Breast epithelium (tissue), 4 donors: ENCODE measurements around the gene PEMT. TPM values are rescaled to one million over a fixed set of nuclear protein-coding genes. Genes with fewer than 3 reads are reported as not detected.
A peak's percentile ranks its signal among the peaks of the same experiment; 100 is the strongest.

ENCODE experiments used
- DNase-seq, 2 donors: peaks; one replicate each; pipeline ENCODE4 v3.0.0-alpha.2; 2019; ENCODE audit warnings: low spot score in 2 of 2
- H3K27ac ChIP-seq, 2 donors: fragments of 200-600 bp; sonication (generic) in 1 of 2; one replicate each; pipeline ENCODE4 v1.5.1; 2016 to 2019; ENCODE audit warnings: mild to moderate bottlenecking in 1 of 2
- H3K27me3 ChIP-seq, 2 donors: fragments of 200-600 bp; sonication (generic) in 1 of 2; one replicate each; pipeline versions ENCODE4 v1.5.1 to v1.6.0; 2017 to 2019; ENCODE audit warnings: control low read depth in 1 of 2, mild to moderate bottlenecking in 1 of 2
- H3K36me3 ChIP-seq: fragments of 200-600 bp; one replicate; pipeline ENCODE4 v1.5.1; 2019
- H3K4me1 ChIP-seq, 2 donors: fragments of 200-600 bp; sonication (generic); one replicate each; pipeline ENCODE4 v1.5.1; 2016 to 2019; ENCODE audit warnings: control low read depth in 1 of 2
- H3K4me3 ChIP-seq, 3 donors: fragments of 200-600 bp; sonication (generic); 1 replicate in 2 of 3; 2 replicates in 1 of 3; pipeline ENCODE4 v1.5.1; 2016 to 2019; ENCODE audit warnings: mild to moderate bottlenecking in 3 of 3, moderate library complexity in 2 of 3
- H3K9me3 ChIP-seq, 2 donors: fragments of 200-600 bp; sonication (generic) in 1 of 2; one replicate each; pipeline ENCODE4 v1.5.1; 2016 to 2019; ENCODE audit warnings: control low read depth in 1 of 2
- POLR2A ChIP-seq: fragments of 450-650 bp; IDR thresholded peaks from one replicate; pipeline ENCODE4 v1.6.1; 2016; ENCODE audit warnings: antibody characterized with exemption, mild to moderate bottlenecking, moderate library complexity
- POLR2AphosphoS5 ChIP-seq, 3 donors: sonication (generic); formaldehyde crosslinking; IDR thresholded peaks; one replicate each; pipeline ENCODE4 v1.6.1; 2017; ENCODE audit warnings: antibody characterized with exemption in 3 of 3
- intact Hi-C: fragments of 100-400 bp; cut with DNase I; formaldehyde crosslinking; loops from one replicate; pipeline ENCODE4 v1.15.1; 2023; ENCODE audit warnings: low total_unique reads
- total RNA-seq, 3 donors: library from RNA; depleted of rRNA; stranded (reverse); fragments of >200 nt; gene quantifications; one replicate each; pipeline ENCODE4 v1.1.0, GENCODE V29; 2016
- TF ChIP-seq, protein P1 (sequence below), 3 donors: fragments of 450-650 bp; IDR thresholded peaks; one replicate each; pipeline ENCODE4 v1.5.1; 2016 to 2017; ENCODE audit warnings: antibody characterized with exemption in 3 of 3, mild to moderate bottlenecking in 3 of 3, moderate library complexity in 3 of 3

PEMT gene
- total RNA-seq, 3 donors from 2014 or later: 37.3 to 151 (median 52.4) TPM

DNA sequence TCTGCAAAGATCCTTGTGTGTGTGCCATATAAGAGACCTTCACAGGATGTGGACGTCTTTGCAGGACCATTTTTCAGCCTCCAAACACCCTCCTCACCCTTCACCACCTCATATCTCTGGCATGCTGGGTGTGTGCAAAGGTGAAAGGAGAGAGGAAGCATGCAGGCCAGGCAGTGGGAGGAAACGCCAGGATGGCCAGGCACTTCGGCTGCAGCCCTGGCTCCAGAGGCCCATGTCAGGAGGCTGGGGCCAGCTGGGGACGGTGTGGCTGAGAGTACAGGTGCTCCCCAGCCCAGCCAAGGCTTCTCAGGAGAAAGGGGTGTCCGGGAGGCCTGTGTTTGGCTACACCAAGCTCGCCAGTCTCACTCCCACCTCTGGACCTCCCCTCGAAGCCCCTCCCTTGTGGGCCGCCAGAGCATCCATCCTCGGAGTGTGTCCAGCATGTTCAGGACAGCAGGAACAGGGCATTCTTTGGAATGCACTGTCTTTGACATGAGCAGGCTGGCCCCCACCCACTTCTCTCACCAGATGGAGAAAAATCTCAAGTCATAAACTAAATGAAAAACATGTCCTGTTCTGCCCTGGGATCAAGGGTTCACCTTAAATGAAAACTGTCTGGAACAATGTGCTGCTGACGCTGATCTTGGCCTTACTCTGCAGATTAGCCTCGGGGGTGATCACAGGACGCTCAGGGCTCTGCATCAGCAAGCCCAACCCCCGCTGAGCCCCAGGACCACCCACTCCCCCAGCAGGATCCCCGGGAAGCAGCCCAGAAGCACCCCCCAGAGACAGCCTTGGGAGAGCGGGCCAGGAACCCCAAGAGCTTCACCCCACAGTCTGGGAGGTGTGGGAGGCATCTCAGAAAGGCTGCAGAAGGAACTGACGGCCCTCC, 15.9 kb downstream of the PEMT start:
- Histone ChIP-seq H3K9me3 (no peaks in the 10 kb centered on the region), H3K4me3 (peak overlapping the region in 1 of 3 donors; percentile 28), H3K27me3 (no peaks in the 10 kb centered on the region), H3K36me3 (no peaks in the 10 kb centered on the region), H3K4me1 (no peaks in the 10 kb centered on the region), H3K27ac (peak overlapping the region; percentile 50 to 82)
- intact Hi-C loops: no loop called here
- no peak for DNase-seq
- TF ChIP-seq POLR2AphosphoS5 (IDR thresholded peaks at IDR 0.05) (peak in 2 of 3 donors; percentile 50 to 63), POLR2A (no peak)

DNA sequence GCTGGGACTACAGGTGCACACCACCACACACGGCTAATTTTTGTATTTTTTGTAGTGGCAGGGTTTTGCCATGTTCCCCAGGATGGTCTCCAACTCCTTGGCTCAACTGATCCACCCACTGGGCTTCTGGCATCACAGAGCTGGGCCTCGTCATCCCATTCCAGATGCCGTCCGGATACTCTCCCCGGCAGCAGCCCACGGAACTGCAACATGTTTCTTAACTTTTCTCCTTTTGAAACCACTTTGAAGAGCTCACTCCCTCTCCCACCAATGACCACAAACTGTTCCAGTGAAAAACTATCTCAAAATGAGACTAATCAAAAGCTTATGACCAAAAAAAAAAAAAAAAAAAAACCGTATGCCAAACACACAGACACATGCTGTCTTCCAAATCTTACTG, 17.6 kb downstream of the PEMT start:
- Histone ChIP-seq H3K36me3 (no peaks in the 10 kb centered on the region), H3K4me3 (no peak overlapping the region), H3K4me1 (no peaks in the 10 kb centered on the region), H3K9me3 (no peaks in the 10 kb centered on the region), H3K27ac (peak overlapping the region in 1 of 2 donors; percentile 75), H3K27me3 (no peaks in the 10 kb centered on the region)
- no peak for DNase-seq
- intact Hi-C loops: no loop called here
- TF ChIP-seq, protein P1, sequence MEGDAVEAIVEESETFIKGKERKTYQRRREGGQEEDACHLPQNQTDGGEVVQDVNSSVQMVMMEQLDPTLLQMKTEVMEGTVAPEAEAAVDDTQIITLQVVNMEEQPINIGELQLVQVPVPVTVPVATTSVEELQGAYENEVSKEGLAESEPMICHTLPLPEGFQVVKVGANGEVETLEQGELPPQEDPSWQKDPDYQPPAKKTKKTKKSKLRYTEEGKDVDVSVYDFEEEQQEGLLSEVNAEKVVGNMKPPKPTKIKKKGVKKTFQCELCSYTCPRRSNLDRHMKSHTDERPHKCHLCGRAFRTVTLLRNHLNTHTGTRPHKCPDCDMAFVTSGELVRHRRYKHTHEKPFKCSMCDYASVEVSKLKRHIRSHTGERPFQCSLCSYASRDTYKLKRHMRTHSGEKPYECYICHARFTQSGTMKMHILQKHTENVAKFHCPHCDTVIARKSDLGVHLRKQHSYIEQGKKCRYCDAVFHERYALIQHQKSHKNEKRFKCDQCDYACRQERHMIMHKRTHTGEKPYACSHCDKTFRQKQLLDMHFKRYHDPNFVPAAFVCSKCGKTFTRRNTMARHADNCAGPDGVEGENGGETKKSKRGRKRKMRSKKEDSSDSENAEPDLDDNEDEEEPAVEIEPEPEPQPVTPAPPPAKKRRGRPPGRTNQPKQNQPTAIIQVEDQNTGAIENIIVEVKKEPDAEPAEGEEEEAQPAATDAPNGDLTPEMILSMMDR (IDR thresholded peaks at IDR 0.05): no peak
- TF ChIP-seq POLR2A (no peak), POLR2AphosphoS5 (IDR thresholded peaks at IDR 0.05) (no peak)

DNA sequence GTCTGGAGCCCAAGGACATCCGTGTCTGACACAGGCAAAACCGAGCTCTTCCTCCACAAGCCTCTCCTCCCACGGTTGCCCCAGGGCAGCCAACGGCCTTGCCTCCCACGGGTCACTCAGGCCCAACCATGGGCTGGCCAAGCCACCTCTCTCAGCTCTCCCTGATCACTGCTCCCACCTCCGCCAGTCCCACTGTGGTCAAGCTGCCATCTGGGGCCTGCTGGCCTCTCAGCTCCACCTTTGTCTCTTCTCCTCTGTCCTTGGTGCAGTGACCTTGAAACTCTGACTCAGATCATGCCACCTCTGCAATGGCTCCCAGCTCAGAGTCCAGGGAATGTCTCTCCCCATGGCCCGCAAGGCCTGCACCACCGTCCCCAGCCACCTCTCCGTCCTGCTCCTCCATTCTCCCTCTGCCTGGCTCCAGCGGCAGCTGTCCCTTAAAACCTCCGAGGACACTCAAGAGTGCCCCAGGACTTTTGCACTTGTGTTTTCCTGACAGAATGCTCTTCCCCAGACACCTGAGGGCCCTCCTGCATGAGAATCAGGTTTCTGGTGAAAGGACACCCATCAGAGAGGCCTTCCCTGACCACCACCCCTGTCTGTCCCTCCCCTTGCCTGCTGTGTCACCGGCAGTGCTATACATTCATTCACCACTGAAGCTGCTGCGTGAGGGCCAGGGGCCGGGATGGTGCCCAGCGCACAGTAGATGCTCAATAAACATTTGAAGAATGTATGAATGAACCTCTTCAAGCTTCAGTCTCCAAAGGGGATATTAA, 19.3 kb downstream of the PEMT start:
- H3K27ac ChIP-seq: peak overlapping the region in 1 of 2 donors; percentile 59
- TF ChIP-seq POLR2A (no peak), POLR2AphosphoS5 (IDR thresholded peaks at IDR 0.05) (no peak)
- TF ChIP-seq, protein P1 (IDR thresholded peaks at IDR 0.05): no peak
- H3K4me3 ChIP-seq: no peak overlapping the region
- H3K4me1 ChIP-seq: peaks cover 4% of the 10 kb centered on the region in 2 donors
- no peak for DNase-seq
- intact Hi-C loops: no loop called here
- no peaks in the 10 kb centered on the region for H3K9me3 ChIP-seq
- H3K36me3 ChIP-seq: no peaks in the 10 kb centered on the region
- H3K27me3 ChIP-seq: no peaks in the 10 kb centered on the region

DNA sequence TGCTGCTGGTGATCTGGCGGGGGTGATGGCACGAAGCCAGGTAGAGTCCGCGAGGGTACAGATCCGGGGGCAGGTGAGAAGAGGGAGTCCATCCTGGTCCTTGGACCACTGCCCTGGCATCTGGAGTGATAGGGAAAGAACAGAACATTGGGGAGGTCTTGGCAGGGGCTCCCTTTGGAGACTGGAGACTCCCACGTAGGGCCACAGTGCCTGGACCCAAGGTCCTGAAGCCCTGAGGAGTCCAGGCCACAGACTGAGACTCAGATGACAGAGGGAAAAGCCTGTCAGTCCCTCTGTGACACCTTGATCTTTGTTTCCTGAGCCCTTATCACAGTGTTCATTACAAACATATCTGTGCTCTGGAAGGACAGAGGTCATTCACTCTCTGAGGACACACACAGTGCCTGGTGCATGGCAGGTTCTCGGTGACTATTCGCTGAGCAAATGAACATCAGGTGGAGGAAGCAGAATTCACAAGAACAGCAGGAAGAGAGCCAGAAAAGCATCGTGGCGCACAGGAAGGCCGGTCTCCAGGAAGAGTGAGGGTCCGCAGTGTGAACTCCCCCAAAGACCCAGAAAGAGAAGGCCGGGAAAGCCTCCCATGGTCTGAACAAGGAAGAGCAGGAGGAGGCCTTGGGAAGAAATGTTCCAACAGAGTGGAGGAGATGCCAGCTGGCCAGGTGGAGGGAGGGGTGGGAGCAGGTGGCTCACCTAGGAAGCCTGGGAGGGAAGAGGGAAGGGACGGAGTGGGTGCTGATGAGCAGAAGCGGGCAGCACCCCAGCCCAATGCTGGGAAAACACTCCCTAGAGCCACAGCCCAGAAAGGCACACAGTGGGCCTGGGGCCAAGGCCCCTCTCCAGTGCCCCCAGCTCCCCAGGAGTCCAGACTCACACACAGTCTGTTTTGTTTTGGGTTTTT, 20.5 kb downstream of the PEMT start:
- no peaks in the 10 kb centered on the region for H3K36me3 ChIP-seq
- H3K9me3 ChIP-seq: no peaks in the 10 kb centered on the region
- no peak for DNase-seq
- peak overlapping the region in 1 of 2 donors; percentile 20 for H3K27ac ChIP-seq
- H3K4me1 ChIP-seq: peaks cover 5 to 11% of the 10 kb centered on the region in 2 donors
- no peaks in the 10 kb centered on the region for H3K27me3 ChIP-seq
- TF ChIP-seq POLR2A (no peak), POLR2AphosphoS5 (IDR thresholded peaks at IDR 0.05) (no peak)
- TF ChIP-seq, protein P1 (IDR thresholded peaks at IDR 0.05): no peak
- intact Hi-C loops: no loop called here
- H3K4me3 ChIP-seq: no peak overlapping the region
